Measurements from ENCODE around the gene MYH2.
"Not testable (repeated sequence)": the region's sequence is repeated elsewhere in the genome, so short reads cannot be mapped to it uniquely, and the experiment has no call there.

MYH2 gene

DNA sequence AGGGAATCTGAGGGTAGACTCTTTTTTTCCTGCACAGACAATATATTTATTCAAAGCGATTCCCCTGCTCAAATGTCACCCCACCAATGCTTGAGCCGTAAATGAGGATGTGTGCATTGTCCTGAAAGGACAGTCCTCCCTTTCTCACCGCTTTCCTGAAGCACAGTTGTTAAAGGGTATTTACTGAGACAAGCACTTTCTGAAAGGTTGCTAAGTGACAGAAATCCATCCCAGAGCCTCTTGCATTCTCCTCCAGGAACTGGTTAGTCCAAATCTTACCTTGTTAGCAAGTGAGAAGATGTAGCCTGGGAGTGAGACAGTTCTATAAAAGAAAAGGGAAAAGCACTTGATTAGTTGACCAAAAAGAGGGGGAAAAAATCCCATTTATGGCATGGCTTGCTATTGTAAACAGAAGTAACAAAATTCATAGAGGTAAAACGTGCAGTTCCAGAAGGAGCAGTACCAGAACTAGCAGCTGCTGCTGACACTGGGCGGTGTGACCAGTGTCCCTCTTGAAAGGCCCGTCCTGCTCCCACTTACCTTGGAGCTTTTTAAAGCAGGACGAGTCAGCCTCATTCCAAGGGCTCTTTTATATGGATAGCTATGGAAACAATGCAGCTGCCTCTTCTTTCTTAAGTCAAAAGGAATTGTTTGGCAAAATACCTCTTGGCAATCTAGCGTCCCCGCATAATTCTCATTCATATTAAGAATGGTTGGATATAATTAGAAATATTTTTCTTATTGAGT, at the start of gene MYH2:
TSS of gene MYH2 (minus strand) at position 563 of the 747 bp plus-strand sequence. CDS start 1,738 bp downstream, outside the sequence.
- DNase-seq, result no peak

DNA sequence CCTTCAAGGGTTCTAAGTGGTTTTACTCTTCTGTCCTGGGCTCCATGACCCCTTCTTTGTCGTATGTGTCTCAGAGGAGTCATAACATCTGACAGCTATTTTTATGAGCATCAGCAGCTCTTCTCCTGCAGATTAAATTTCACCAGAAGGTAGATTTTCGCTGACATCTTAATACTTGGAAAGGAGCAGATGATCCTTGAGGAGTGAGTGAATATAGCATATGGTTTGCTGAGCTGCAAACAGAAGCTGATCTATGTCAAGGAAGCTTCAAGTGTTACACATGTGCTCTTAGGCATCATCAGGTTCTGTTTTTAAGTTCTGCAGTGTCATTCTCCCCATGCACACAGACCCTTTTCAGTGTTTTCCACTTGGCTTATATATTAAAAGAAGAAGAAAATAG, 49.2 kb upstream of the MYH2 start:
- no peak for DNase-seq

DNA sequence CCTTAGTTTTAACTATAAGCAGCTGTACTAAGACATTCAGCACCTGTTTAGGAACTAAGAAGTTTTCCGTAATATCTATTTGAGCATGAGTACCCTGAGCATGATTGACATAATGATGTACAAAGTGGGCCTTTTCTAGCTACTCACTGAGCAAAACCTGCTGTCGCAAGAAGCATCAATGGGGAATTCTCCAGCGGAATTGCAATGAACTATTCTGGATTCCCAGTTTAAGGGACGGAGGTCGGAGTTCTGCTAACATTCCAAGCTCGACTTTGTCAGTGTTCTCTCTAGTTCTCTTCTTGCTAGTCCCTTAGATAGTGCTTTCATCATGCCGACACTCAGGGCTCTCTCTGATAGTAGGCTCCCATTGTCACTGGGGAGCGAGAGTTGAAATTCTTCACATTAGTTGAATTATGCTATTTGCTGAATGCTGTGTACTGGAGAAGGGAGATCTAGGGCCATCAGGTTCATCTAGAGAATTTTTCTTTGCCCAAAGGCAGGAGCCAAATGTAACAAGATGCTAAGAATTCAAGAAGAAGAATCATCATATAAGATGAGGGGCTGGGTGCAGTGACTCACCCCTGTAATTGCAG, 40.2 kb upstream of the MYH2 start:
- no peak for DNase-seq

DNA sequence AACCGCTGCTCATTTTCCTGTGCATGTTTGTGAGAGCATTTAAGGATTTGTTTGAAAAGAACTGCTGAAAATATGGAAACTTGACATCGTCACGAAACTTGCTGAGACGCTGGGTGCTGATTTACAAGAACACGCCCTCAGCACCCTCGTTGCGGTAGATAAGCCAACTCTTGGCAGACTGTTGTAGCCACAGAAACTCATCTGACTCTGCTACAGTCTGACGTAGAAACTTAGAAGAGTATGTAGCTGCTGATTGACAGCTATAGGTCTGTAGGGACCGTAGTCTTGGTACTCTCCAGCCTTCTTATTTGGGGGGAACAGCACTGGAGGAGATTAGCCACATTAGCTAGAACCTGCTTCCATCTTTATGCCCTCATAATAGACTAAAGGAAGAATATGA, 36.1 kb upstream of the MYH2 start:
- no peak for DNase-seq

DNA sequence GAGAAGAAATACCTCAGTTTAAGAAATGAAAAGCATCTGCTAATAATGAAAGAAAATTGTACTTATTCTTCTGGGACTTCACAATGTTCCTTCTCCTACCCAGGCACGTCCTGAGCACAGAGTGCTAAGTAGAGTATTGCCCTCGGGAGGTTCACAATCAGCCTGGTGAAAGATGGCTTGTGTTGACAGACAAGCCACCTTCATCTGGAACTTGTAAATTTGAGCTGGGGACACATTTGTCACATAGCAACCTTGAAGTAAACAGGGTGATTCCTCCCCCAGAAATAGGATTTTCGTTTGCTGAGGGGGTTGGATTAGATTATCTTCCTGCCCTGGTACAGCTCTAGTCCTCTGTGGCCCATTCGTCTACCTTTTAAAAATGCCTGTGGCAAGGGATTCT, 34.4 kb upstream of the MYH2 start:
- no peak for DNase-seq

DNA sequence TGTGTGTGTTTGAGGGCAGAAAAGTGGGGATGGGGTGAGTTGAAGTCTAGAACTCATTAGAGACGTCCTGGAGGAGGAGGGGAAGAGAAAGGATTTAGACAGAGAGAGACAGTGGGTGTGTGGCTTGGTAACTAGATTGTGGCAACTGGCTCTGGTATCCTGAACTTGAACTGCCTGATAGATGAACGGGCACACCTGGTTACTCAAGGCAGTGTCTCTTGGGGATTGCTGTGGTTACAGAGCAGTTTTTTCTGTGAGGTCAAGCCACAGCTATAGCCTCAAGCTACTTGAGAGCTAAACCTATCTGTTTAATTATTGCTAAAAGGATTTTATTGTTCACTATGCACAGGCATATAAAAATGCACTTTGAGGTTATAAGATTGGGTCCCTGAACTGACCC, 29.8 kb upstream of the MYH2 start:
- no peak for DNase-seq

DNA sequence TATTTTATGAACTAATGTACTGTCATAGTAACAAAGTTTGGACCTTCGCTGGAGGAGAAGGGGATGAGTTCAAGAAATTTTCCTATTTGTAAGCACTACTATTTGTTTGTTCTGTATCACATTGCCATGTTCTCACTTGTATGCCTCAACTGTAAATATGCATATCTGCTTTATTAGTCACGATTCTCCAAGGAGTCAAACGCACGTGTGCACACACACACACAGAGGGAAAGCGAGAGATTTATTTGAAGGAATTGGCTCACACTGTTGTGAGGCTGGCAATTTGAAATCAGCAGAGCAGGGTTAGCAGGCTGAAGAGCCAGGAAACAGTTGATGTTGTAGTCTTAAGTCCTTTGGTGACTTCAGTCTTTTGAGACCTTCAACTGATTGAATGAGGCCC, 24.9 kb upstream of the MYH2 start:
- no peak for DNase-seq

DNA sequence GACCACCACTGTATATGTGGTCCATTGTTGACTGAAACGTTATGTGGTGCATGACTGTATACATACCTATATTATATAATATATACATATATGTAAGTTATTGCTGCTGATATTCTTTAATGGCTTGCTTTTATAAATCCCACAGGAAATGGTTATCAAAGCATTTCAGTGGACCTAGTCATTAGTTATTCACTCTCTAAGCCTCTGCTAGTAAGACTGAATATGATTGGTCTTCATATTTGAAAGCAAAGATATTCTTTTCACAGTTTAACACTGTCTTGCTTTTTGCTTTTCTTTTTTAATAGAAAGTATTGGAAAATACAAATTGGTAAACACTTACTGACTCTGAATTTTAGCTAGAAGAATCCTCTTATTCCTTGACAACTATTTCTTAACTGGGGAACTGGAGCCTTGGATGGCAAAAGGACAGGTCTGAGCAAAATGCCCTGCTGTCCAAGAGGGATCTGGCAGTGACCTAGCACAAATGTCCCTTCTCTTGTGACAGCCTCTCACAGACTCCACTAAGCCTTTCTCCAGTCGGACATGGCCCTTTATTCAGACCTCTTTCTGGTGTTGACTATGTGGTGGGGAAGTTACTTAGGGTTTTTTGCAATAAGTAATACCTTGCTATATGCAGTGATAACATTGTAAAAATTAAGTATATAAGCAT, 14.7 kb upstream of the MYH2 start:
- no peak for DNase-seq

DNA sequence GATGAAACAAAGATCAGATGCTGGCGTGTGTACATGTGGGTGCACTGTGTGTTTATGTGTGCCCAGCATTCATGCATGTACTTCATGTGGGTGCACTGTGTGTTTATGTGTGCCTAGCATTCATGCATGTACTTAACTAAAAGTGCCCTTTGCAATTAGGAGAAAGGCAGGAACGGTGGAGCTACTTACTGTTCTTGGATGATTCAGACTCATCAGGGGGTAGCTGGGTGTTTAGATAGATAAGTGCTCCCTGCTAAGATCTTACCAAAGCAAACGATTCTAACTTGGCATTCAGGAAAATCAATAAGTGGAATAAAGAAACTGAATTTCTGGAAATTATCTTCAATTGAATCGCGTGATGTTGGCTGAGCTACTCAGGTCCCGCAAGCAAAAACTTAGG, 8.6 kb upstream of the MYH2 start:
- DNase-seq, result no peak

DNA sequence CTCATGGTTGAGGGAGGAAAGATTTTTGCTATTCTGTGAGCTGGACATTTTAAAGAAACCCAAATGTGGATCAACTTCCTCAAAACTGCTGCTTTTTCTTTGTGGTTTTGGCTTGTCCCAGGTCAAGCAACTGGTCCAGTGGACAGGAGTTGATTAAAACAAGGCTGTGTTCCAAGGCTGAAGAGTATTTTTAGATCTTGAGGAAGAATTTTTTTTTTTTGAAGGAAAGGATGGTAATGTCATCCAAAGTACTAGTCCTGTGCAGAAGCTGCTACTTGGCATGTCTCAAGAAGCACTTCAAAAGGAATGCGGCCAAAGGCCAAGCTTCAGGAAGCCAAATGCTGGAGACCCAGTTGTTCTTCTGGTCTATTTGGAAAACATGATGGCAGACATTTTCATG, 8.0 kb upstream of the MYH2 start:
- DNase-seq, result no peak

DNA sequence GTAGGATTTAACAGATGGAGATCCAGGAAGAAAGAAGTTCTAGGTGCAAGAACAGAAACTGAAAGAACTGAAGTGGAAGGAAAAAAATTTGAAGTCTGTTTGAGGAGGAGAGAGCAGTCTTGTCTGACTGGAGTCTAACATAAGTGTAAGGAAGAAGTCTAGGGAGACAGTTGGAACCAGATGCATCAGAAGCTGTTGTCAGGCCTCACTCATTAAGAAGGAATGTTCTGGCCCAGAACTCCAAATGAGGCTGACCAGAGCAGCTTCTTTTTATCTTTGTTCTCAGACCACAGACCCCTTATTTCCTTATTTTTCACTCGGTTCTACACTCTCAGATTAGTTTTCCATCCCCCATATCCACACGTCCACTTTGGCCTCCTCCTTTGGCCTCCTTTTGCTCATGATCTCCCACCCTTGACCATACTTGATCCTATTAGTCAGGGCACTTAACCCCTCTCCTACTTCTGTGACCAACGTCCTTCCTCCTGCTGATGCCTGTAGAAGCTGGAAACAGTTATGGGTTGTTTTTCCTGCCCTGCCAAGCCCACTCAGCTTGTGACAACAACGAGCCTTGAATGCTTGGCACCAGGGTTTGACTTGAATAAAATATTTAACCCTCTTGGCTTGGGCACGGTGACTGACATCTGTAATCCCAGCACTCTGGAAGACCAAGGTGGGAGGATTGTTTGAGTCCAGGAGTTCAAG, 7.0 kb upstream of the MYH2 start:
- DNase-seq, result no peak

DNA sequence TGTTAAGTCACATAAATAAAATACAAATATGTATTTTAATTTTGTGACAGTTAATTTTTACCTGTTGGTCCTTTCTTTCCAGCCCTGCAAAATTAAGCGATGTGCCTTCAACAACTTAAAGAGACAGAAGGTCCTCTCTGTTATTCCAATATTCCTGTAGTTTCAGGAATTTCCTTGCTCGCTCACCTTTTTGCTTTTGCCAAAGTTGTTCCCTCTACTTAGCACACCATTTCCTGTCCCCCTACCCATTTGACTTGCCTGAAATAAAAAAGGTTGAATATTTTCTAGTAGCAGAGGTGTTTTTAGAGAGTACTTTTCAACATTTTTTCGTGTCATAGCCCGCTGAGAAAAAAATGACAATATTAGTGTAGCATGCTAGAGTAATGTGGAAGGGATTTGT, 556 bp upstream of the MYH2 start:
- DNase-seq, result no peak

DNA sequence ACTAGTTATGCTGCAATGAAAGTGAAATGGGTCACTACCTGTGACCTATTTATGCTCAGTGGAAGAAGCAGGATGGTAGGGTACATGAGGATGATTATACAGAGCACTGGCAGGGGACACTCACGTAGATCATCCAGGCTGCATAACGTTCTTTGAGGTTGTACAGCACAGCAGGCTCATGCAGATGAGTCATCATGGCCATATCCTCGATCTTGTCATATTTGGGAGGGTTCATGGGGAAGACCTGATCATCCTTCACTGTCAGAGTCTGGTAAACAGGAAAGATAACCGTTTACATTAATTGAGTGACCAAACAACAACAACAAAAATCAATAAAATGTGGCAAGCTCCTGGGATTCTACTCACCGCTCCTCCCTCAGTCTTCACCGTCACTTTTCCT, 2.1 kb downstream of the MYH2 start:
- DNase-seq, result no peak

DNA sequence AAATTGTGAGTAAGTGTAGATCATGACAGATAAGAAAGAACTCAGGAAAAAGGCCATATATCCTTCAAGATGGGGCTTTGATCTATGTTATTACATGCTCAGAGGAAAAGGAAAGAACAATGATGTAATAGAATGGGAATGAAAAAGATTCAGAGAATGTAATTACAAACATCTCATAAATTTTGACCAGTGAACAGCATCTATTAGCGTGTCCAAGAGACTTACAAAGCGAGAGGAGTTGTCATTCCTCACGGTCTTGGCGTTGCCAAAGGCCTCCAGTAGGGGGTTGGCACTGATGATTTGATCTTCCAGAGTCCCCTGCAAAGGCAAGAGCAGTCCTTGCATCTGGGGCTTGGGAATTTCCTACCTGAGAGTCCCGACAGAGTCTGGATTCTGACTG, 6.0 kb downstream of the MYH2 start:
- not testable (repeated sequence) for DNase-seq

DNA sequence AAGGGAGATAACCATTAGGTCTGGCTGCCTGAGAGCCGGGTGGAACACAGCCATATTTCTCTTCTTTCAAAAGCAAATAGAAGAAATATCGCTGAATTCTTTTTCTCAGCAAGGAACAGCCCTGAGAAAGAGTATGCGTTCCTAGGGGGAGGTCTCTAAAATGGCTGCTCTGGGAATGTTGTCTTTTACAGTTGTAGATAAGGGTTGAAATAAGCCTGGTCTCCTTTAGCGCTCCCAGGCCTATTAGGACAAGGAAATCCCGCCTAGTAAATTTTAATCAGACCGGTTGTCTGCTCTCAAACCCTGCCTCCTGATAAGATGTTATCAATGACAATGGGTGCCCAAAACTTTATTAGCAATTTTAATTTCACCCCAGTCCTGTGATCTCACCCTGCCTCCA, 8.3 kb downstream of the MYH2 start:
- DNase-seq, result not testable (repeated sequence)

DNA sequence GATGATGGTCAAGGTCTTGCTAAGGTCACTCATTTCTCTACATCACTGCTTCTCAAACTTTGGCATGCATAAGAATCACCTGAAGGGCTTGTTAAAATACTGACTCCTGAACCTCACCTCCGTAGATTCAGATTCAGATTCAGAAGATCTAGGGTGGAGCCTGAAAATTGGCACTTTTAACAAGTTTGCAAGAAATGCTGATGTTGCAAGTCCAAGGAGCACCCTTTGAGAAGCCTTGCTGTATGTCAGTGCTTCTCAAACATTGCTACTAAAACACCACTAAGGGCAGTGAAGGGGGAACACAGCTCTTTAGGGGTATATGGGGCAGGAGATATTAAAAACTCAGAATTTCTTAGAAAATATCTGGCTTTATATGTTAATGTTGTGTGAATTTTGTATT, 17.4 kb downstream of the MYH2 start:
- DNase-seq, result no peak

DNA sequence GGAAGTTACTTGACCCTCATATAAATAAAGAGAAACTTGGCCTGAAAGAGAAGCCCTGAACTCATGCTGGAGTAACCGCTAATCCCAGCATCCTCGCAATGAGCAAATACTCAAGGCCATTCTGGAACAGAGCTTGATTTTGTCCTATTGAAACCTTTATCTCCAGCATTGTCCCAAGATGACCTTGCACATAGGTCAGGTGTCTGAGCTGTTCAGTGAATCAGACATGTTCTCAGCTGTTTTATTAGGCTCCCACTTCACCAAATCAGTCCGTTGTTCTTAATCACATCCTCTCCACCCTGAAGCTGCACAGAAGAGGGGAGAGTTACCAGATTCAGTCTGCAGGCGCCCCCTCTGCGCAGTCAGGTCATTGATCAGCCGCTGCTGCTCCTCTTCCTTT, 22.0 kb downstream of the MYH2 start:
- no peak for DNase-seq

DNA sequence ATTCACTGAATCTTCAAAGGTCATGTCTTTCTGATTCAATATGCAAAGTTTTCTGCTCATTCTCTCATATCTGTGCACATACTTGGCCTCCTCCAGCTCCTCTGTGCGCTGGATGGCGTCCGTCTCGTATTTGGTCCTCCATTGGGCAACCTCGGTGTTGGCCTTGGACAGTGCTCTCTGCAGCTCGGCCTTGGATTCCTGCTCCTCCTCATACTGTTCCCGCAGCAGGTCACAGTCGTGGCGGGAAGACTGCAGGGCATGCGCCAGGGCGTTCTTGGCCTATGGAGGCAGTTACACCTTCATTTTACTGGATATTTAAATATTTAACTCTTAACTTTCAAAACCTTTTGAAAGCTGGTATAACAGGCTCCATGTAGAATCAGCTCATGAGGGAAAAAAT, 22.9 kb downstream of the MYH2 start:
- DNase-seq, result no peak

DNA sequence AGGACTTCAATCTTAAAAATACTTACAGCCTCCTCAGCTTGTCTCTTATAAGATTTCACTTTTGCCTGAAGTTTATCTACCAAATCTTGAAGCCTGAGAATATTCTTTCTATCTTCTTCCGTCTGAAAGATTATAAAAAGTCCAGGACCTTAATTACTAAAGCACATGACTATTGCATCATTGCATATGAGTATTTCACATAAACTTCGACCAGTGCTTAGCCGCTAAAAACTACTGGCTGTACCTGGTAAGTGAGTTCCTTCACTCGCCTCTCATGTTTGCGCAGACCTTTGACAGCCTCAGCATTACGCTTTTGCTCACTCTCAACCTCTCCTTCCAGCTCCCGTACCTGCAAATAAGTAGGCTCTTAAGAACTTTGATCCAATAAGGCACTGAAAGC, 26.4 kb downstream of the MYH2 start:
- DNase-seq, result no peak

DNA sequence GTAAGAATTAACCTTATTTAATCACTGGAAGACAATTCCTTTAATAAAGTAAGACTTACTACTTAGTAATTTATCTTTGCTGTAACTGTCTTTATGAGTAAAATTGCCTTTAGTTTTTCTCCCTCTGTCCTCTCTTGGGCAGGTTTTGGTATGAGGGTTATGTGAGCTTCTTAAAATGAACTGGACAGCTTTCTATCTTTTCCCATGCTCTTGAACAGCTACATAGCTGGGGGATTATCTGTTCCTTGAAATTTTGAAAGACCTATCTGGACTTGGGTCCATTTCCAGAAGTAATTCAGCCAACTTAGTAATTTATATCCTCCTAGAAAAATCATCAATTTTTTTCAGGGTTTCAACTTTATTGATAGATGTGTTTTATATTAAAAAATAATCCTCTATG, 27.5 kb downstream of the MYH2 start:
- DNase-seq, result no peak

DNA sequence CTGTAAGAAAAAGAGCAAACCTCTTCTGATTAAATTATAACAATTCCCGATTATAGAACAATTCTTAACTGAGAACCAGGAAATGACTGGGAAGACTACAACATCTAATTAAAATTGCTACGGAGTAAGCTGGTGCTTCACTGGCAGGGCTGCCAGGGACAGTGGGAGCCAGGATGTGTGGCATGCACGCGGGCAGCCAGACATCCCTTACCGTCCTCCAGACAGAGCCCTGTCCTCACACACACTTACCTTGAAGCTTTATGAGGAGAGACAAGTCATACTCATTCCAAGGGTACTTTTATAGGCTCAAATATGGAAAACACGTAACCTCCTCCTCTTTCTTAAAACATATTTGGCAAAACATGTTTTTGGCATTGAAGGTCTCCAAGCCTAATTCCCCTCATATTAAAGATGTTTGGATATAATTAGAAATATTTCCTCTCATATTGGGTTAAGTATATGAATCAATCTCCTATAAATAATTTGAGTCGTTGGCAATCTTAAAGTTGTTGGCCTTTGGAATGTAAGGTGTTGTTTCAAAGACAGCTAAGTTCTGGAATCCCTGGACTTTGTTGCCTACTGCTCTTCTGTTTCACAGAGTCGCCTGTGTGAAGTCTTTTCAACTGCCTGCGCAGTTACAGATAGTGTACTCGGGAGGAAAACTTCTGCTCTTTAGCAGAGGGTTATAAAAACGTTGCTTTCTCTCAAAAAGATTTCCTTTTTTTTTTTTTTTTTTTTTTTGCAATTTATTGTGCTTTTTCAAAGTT, 31.0 kb downstream of the MYH2 start, which contains the start of gene MYH1:
TSS of gene MYH1 (minus strand) at position 272 of the 767 bp plus-strand sequence. CDS start 1,900 bp downstream, outside the sequence.
- no peak for DNase-seq

DNA sequence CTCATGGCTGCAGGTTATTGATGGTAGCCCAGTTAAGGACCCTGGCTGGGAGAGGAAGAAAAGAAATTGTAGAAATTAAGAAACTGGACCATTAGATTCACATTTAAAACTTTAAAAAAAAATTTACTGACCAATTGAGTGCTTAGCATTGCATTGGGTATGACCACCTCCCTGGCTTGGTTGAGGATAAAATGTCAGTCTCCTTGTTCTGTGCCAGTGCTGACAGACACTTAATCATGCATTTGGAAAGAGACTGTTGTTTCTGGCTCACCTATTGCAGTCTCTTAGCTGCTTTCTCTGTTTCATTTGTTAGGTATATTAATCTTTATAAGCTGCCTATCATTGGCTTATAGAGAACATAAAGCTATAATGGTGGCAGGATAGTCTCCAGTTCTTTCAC, 32.8 kb downstream of the MYH2 start:
- DNase-seq, result no peak

DNA sequence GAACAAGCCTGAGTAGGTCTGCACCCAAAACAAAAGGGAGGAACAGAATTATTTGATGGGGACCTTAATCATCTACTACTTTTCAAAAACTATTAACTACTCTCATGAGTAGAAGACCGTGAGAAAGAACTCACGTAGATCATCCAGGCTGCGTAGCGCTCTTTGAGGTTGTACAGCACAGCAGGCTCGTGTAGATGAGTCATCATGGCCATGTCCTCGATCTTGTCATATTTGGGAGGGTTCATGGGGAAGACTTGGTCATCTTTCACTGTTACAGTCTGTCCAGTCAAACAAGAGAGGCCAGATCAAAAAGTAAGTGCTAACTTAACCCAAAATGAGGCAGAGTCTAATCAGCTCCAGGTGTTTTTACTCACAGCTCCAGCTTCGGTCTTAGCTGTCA, 33.4 kb downstream of the MYH2 start:
- DNase-seq, result no peak
